ENCODE measurements around the gene PPIE.

Gene PPIE

GRCh38 chr1:39738622-39739366, at the start of gene PPIE:
PPIE (plus strand) TSS chr1:39738882; CDS start chr1:39738901, 19 bp downstream.
- peak; percentile 93 to 96 for DNase-seq (ENCODE audit: low read depth in 2 of 2, low spot score in 1 of 2)

GRCh38 chr1:39689214-39689613, 49.5 kb upstream of the PPIE start:
- DNase-seq (ENCODE audit: low read depth in 2 of 2, low spot score in 1 of 2) = no peak

- DNase-seq (ENCODE audit: low read depth in 2 of 2, low spot score in 1 of 2) = no peak
These were observed 49.0 kb upstream of the PPIE start for GRCh38 chr1:39689635-39690034.

- no peak for DNase-seq (ENCODE audit: low read depth in 2 of 2, low spot score in 1 of 2)
These were observed 48.5 kb upstream of the PPIE start for GRCh38 chr1:39690225-39690624.

- DNase-seq (ENCODE audit: low read depth in 2 of 2, low spot score in 1 of 2) = no peak
These were observed 47.8 kb upstream of the PPIE start for GRCh38 chr1:39690794-39691382.

- peak; percentile 80 to 81 for DNase-seq (ENCODE audit: low read depth in 2 of 2, low spot score in 1 of 2)
These were observed 47.1 kb upstream of the PPIE start, which contains the start of gene HPCAL4 for GRCh38 chr1:39691383-39692151. HPCAL4 (minus strand) TSS chr1:39691433; CDS start chr1:39684603, 6,830 bp downstream.

GRCh38 chr1:39692152-39693074, 46.3 kb upstream of the PPIE start:
- no peak for DNase-seq (ENCODE audit: low read depth in 2 of 2, low spot score in 1 of 2)

GRCh38 chr1:39694026-39694425, 44.7 kb upstream of the PPIE start:
- DNase-seq (ENCODE audit: low read depth in 2 of 2, low spot score in 1 of 2) = no peak

GRCh38 chr1:39695016-39695415, 43.7 kb upstream of the PPIE start:
- no peak for DNase-seq (ENCODE audit: low read depth in 2 of 2, low spot score in 1 of 2)

- no peak for DNase-seq (ENCODE audit: low read depth in 2 of 2, low spot score in 1 of 2)
These were observed 42.2 kb upstream of the PPIE start for GRCh38 chr1:39696448-39696847.

- no peak for DNase-seq (ENCODE audit: low read depth in 2 of 2, low spot score in 1 of 2)
These were observed 40.1 kb upstream of the PPIE start for GRCh38 chr1:39698568-39698967.

- no peak for DNase-seq (ENCODE audit: low read depth in 2 of 2, low spot score in 1 of 2)
These were observed 39.3 kb upstream of the PPIE start for GRCh38 chr1:39699419-39699818.

GRCh38 chr1:39700348-39700747, 38.3 kb upstream of the PPIE start:
- DNase-seq (ENCODE audit: low read depth in 2 of 2, low spot score in 1 of 2) = no peak

- DNase-seq (ENCODE audit: low read depth in 2 of 2, low spot score in 1 of 2) = no peak
These were observed 37.6 kb upstream of the PPIE start for GRCh38 chr1:39701049-39701439.

- DNase-seq (ENCODE audit: low read depth in 2 of 2, low spot score in 1 of 2) = no peak
These were observed 33.9 kb upstream of the PPIE start for GRCh38 chr1:39704757-39705156.

GRCh38 chr1:39707506-39707905, 31.2 kb upstream of the PPIE start:
- DNase-seq (ENCODE audit: low read depth in 2 of 2, low spot score in 1 of 2) = no peak

- no peak for DNase-seq (ENCODE audit: low read depth in 2 of 2, low spot score in 1 of 2)
These were observed 27.3 kb upstream of the PPIE start for GRCh38 chr1:39711104-39711965.

- no peak for DNase-seq (ENCODE audit: low read depth in 2 of 2, low spot score in 1 of 2)
These were observed 26.7 kb upstream of the PPIE start for GRCh38 chr1:39711966-39712340.

- DNase-seq (ENCODE audit: low read depth in 2 of 2, low spot score in 1 of 2) = no peak
These were observed 25.1 kb upstream of the PPIE start for GRCh38 chr1:39713557-39713956.

GRCh38 chr1:39717809-39718208, 20.9 kb upstream of the PPIE start:
- DNase-seq (ENCODE audit: low read depth in 2 of 2, low spot score in 1 of 2) = no peak
